SK-N-SH (cell line): Measurements from ENCODE around the gene A2M. TPM values are rescaled to one million over a fixed set of nuclear protein-coding genes. Genes with fewer than 3 reads are reported as not detected.

Experiments
- CTCF ChIA-PET: fragments of 300-600, 350-600 bp; formaldehyde crosslinking; extraction: SDS; loops from one replicate; lab custom pipeline; 2021; lab: Yijun Ruan, JAX
- POLR2A ChIA-PET: fragments of 350-600 bp; sonication (Branson Sonifier 250); formaldehyde crosslinking; extraction: SDS; loops from one replicate; lab custom pipeline; 2020; ENCODE audit warnings: antibody characterized with exemption, inconsistent platforms; lab: Yijun Ruan, JAX
- DNase-seq: peaks from one replicate; pipeline ENCODE4 v3.0.0; 2012
- H2AFZ ChIP-seq: fragments of 200-600 bp; sonication (generic); 2 replicates; pipeline ENCODE4 v1.8.1; 2016; ENCODE audit warnings: antibody characterized with exemption, mild to moderate bottlenecking, low read depth
- H3F3A ChIP-seq: fragments of 200-600 bp; sonication (generic); replicated peaks from 2 replicates; pipeline ENCODE3; 2016; ENCODE audit warnings: antibody characterized with exemption, mild to moderate bottlenecking; ENCODE audit not compliant: insufficient read depth
- H3K27ac ChIP-seq, 2 experiments: fragments of 200-500 bp in 1 of 2; fragments of 200-600 bp in 1 of 2; sonication (Bioruptor generic) in 1 of 2; sonication (generic), shearing (Covaris generic) in 1 of 2; 2 replicates each; pipeline versions ENCODE4 v1.5.1 to v1.6.1; 2014 to 2016; ENCODE audit warnings: low read depth in 2 of 2, inconsistent platforms in 1 of 2, low read length in 1 of 2, mild to moderate bottlenecking in 1 of 2, mixed read lengths in 1 of 2
- H3K27me3 ChIP-seq: fragments of 200-600 bp; sonication (generic), shearing (Covaris generic); 2 replicates; pipeline ENCODE4 v1.6.1; 2016; ENCODE audit warnings: mixed run types; ENCODE audit not compliant: insufficient read depth
- H3K36me3 ChIP-seq, 2 experiments: fragments of 200-500 bp in 1 of 2; fragments of 200-600 bp in 1 of 2; sonication (Bioruptor generic) in 1 of 2; sonication (generic) in 1 of 2; replicated peaks in 1 of 2; 2 replicates each; pipeline versions ENCODE3 to v1.5.1; 2014 to 2016; ENCODE audit warnings: low read length in 1 of 2, mild to moderate bottlenecking in 1 of 2; ENCODE audit not compliant: insufficient read depth in 2 of 2, control insufficient read depth in 1 of 2
- H3K4me1 ChIP-seq, 2 experiments: fragments of 200-500 bp in 1 of 2; fragments of 200-600 bp in 1 of 2; sonication (Bioruptor generic) in 1 of 2; sonication (generic), shearing (Covaris generic) in 1 of 2; 2 replicates each; pipeline versions ENCODE4 v1.5.1 to v1.6.1; 2014 to 2016; ENCODE audit warnings: low read depth in 1 of 2, low read length in 1 of 2, mixed run types in 1 of 2; ENCODE audit not compliant: insufficient read depth in 2 of 2, control insufficient read depth in 1 of 2
- H3K4me2 ChIP-seq: fragments of 200-600 bp; sonication (generic), shearing (Covaris generic); 2 replicates; pipeline ENCODE4 v1.6.1; 2017; ENCODE audit warnings: mixed run types
- H3K4me3 ChIP-seq, 2 experiments: fragments of 200-500 bp in 1 of 2; fragments of 200-600 bp in 1 of 2; sonication (Bioruptor generic) in 1 of 2; sonication (generic), shearing (Covaris generic) in 1 of 2; 2 replicates each; pipeline versions ENCODE4 v1.5.1 to v1.8.1; 2014 to 2016; ENCODE audit warnings: low read depth in 2 of 2, inconsistent platforms in 1 of 2, low read length in 1 of 2, mild to moderate bottlenecking in 1 of 2, mixed read lengths in 1 of 2, moderate library complexity in 1 of 2
- H3K79me2 ChIP-seq: fragments of 200-600 bp; sonication (generic); 2 replicates; pipeline ENCODE4 v1.8.1; 2017; ENCODE audit warnings: mild to moderate bottlenecking; ENCODE audit not compliant: insufficient read depth
- H3K9ac ChIP-seq: fragments of 200-600 bp; sonication (generic); 2 replicates; pipeline ENCODE4 v1.6.1; 2017; ENCODE audit warnings: mixed run types
- H3K9me2 ChIP-seq: fragments of 200-600 bp; sonication (generic); 2 replicates; pipeline ENCODE4 v1.6.1; 2017; ENCODE audit warnings: mixed run types
- H3K9me3 ChIP-seq: fragments of 200-600 bp; sonication (generic); 2 replicates; pipeline ENCODE4 v1.6.1; 2017; ENCODE audit warnings: mixed run types, mild to moderate bottlenecking, moderate library complexity
- H4K20me1 ChIP-seq: fragments of 200-600 bp; sonication (generic); 2 replicates; pipeline ENCODE4 v1.6.1; 2017; ENCODE audit warnings: mild to moderate bottlenecking, mixed run types; ENCODE audit not compliant: insufficient read depth
- ELF1 ChIP-seq: IDR thresholded peaks from 2 replicates; pipeline ENCODE4 v1.4.0; 2012
- EP300 ChIP-seq, 2 experiments: IDR thresholded peaks; 2 replicates each; pipeline versions ENCODE4 v1.4.0 to v1.6.1; 2012; ENCODE audit warnings: borderline replicate concordance in 1 of 2, low read depth in 1 of 2, low read length in 1 of 2
- FOSL2 ChIP-seq: IDR thresholded peaks from 2 replicates; pipeline ENCODE4 v1.4.0; 2012; ENCODE audit warnings: low read depth, mild to moderate bottlenecking, moderate library complexity, borderline replicate concordance
- FOXJ3 ChIP-seq: sonication (generic); formaldehyde crosslinking; IDR thresholded peaks from 2 replicates; pipeline ENCODE4 v1.5.1; 2020; ENCODE audit warnings: mild to moderate bottlenecking, missing genetic modification reagents
- FOXM1 ChIP-seq: IDR thresholded peaks from 2 replicates; pipeline ENCODE4 v1.4.0; 2012; ENCODE audit warnings: low read depth, mild to moderate bottlenecking
- GABPA ChIP-seq: IDR thresholded peaks from 2 replicates; pipeline ENCODE4 v1.4.0; 2012; ENCODE audit warnings: low read depth, mild to moderate bottlenecking
- GATA2 ChIP-seq: sonication (generic); formaldehyde crosslinking; IDR thresholded peaks from 2 replicates; pipeline ENCODE4 v1.5.0; 2020; ENCODE audit warnings: mild to moderate bottlenecking, missing genetic modification reagents
- JUND ChIP-seq: IDR thresholded peaks from 2 replicates; pipeline ENCODE4 v1.4.0; 2012
- MEF2A ChIP-seq: IDR thresholded peaks from 2 replicates; pipeline ENCODE4 v1.4.0; 2012; ENCODE audit warnings: low read depth, borderline replicate concordance
- MXI1 ChIP-seq: IDR thresholded peaks from 2 replicates; pipeline ENCODE4 v1.6.1; 2012; ENCODE audit warnings: mild to moderate bottlenecking, low read depth, low read length, improper control_type of control experiment
- NFIC ChIP-seq: IDR thresholded peaks from 2 replicates; pipeline ENCODE4 v1.4.0; 2012; ENCODE audit warnings: borderline replicate concordance
- NRF1 ChIP-seq: IDR thresholded peaks from 2 replicates; pipeline ENCODE4 v1.6.1; 2012; ENCODE audit warnings: low read depth, mild to moderate bottlenecking, low read length
- RCOR1 ChIP-seq: fragments of 150-350 bp; IDR thresholded peaks from 2 replicates; pipeline ENCODE4 v1.6.1; 2017; ENCODE audit warnings: antibody characterized with exemption, low read length
- RFX5 ChIP-seq: IDR thresholded peaks from 2 replicates; pipeline ENCODE4 v1.6.1; 2012; ENCODE audit warnings: mild to moderate bottlenecking, improper control_type of control experiment, low read length
- SIN3A ChIP-seq: IDR thresholded peaks from 2 replicates; pipeline ENCODE4 v1.6.1; 2012; ENCODE audit warnings: low read depth, mild to moderate bottlenecking, low read length, moderate library complexity, borderline replicate concordance
- TAF1 ChIP-seq: IDR thresholded peaks from 2 replicates; pipeline ENCODE4 v1.6.1; 2012; ENCODE audit warnings: low read depth, mild to moderate bottlenecking, low read length, moderate library complexity, borderline replicate concordance
- TEAD4 ChIP-seq: IDR thresholded peaks from 2 replicates; pipeline ENCODE4 v1.4.0; 2012; ENCODE audit warnings: mild to moderate bottlenecking, borderline replicate concordance; ENCODE audit not compliant: insufficient read depth
- YY1 ChIP-seq: IDR thresholded peaks from 2 replicates; pipeline ENCODE4 v1.4.0; 2012; ENCODE audit warnings: low read depth, mild to moderate bottlenecking
- WGBS: methylation state at CpG from one replicate; pipeline ENCODE4 v1.1.6; 2017; ENCODE audit warnings: low lambda C conversion rate; 5-methylcytosine and 5-hydroxymethylcytosine counted together
- polyA plus RNA-seq, 3 experiments: library from polyadenylated mRNA; depleted of rRNA; stranded (reverse); fragments of >200 nt; gene quantifications; 2 replicates each; pipeline ENCODE4 v1.2.3, GENCODE V29; 2012
- TF ChIP-seq, protein P1 (sequence below): fragments of 150-350 bp; IDR thresholded peaks from 2 replicates; pipeline ENCODE4 v1.6.1; 2016; ENCODE audit warnings: mild to moderate bottlenecking, low read depth, low read length
- TF ChIP-seq, protein P2 (sequence below): fragments of 150-350 bp; IDR thresholded peaks from 2 replicates; pipeline ENCODE4 v1.6.1; 2017; ENCODE audit warnings: antibody characterized with exemption, low read length, low read depth, borderline replicate concordance
- TF ChIP-seq, protein P3 (sequence below): IDR thresholded peaks from 2 replicates; pipeline ENCODE4; 2012
- TF ChIP-seq, protein P4 (sequence below): fragments of 200-600 bp; sonication (generic); IDR thresholded peaks from 2 replicates; pipeline ENCODE4 v1.6.1; 2017; ENCODE audit warnings: antibody characterized with exemption, mild to moderate bottlenecking, moderate library complexity

Gene A2M
- polyA plus RNA-seq, 1 of the 3 experiments (the other 2 are of a cell fraction): not detected

DNA sequence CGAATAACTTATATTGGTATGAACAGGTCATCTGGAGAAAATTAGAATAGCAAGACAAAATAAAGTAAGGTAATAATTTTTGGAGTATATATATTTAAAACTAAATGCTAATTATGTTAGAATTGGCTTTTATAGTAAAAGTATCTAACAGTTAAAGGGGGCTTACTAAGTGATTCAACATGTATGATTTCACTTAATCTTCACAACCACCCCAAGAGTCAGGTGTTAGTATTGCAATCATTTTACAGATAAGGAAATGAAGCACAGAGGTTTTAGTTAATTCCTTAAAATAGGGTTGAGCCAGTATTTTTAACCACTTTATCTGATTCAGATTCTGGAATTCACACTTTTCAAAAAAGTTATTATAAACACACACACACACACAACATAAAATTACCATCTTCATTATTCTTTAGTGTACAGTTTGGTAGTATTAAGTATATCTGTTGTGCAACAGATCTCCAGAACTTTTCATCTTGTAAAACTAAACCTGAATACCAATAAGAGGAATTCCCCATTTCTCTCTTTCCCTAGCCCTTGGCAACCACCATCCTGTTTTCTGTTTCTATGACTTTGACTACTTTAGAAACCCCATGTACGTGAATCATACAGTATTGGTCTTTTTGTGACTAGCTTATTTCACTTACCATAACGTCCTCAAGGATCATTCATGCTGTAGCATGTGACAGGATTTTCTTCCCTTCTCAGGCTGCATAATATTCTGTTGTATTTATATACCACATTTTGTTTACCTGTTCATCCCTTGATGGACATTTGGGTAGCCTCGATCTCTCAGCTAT, 12.5 kb downstream of the A2M start (continued):
- no peak for TF ChIP-seq SIN3A
- TF ChIP-seq FOXM1: no peak
- no peak for TF ChIP-seq EP300 (IDR thresholded peaks at IDR 0.05; ENCODE audit: borderline replicate concordance in 1 of 2, low read depth in 1 of 2, low read length in 1 of 2)

DNA sequence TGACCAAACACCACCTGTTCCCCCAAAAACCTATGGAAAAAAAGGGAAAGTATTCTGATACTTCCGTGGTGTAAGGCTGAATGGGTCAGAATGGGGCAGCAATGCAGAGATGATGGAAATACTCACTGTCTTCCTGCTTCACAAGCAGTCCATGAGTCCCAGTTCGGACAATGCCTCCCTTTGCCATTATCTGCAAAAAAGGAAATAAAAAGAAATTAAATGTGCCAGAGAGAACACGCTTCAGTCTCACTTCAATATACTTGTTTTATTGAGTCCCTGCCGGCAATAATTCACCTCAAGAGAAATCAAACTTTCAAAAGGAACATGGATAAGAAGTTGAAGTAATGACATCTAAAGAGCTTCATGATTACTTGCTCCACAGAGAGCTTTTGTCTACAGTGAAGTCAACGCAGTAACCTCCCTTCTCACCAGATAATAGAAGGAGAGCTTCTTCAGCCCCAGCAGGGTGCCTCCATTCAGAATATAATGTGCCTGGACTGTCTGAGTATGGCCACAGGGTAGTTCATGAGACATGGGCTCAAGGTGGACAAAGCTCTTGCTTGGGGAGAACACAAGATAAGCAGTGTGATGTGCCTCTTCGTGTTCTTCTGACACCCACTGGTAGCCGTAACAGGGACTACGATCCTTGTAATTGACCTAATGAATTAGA, 14.6 kb downstream of the A2M start:
- Histone ChIP-seq H4K20me1 (no peaks in the 10 kb centered on the region), H2AFZ (no peak overlapping the region), H3K9ac (no peak overlapping the region), H3K27ac (no peak overlapping the region), H3K79me2 (no peaks in the 10 kb centered on the region), H3K4me2 (no peak overlapping the region), H3K9me3 (no peaks in the 10 kb centered on the region), H3F3A (no peaks in the 10 kb centered on the region), H3K9me2 (no peaks in the 10 kb centered on the region), H3K27me3 (no peaks in the 10 kb centered on the region), H3K4me1 (no peaks in the 10 kb centered on the region), H3K36me3 (no peaks in the 10 kb centered on the region), H3K4me3 (no peak overlapping the region)
- TF ChIP-seq FOXM1: no peak
- TF ChIP-seq, protein P1, sequence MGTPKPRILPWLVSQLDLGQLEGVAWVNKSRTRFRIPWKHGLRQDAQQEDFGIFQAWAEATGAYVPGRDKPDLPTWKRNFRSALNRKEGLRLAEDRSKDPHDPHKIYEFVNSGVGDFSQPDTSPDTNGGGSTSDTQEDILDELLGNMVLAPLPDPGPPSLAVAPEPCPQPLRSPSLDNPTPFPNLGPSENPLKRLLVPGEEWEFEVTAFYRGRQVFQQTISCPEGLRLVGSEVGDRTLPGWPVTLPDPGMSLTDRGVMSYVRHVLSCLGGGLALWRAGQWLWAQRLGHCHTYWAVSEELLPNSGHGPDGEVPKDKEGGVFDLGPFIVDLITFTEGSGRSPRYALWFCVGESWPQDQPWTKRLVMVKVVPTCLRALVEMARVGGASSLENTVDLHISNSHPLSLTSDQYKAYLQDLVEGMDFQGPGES: no peak
- no peak for TF ChIP-seq NFIC
- no peak for TF ChIP-seq YY1
- no peak for TF ChIP-seq MEF2A
- TF ChIP-seq FOSL2: no peak
- TF ChIP-seq MXI1: no peak
- no peak for TF ChIP-seq TAF1
- TF ChIP-seq RCOR1: no peak
- TF ChIP-seq GATA2 (CRISPR knock-in tag): no peak
- TF ChIP-seq, protein P2, sequence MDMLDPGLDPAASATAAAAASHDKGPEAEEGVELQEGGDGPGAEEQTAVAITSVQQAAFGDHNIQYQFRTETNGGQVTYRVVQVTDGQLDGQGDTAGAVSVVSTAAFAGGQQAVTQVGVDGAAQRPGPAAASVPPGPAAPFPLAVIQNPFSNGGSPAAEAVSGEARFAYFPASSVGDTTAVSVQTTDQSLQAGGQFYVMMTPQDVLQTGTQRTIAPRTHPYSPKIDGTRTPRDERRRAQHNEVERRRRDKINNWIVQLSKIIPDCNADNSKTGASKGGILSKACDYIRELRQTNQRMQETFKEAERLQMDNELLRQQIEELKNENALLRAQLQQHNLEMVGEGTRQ: no peak
- TF ChIP-seq FOXJ3 (CRISPR knock-in tag): no peak
- TF ChIP-seq, protein P3, sequence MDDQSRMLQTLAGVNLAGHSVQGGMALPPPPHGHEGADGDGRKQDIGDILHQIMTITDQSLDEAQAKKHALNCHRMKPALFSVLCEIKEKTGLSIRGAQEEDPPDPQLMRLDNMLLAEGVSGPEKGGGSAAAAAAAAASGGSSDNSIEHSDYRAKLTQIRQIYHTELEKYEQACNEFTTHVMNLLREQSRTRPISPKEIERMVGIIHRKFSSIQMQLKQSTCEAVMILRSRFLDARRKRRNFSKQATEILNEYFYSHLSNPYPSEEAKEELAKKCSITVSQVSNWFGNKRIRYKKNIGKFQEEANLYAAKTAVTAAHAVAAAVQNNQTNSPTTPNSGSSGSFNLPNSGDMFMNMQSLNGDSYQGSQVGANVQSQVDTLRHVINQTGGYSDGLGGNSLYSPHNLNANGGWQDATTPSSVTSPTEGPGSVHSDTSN: no peak
- TF ChIP-seq, protein P4, sequence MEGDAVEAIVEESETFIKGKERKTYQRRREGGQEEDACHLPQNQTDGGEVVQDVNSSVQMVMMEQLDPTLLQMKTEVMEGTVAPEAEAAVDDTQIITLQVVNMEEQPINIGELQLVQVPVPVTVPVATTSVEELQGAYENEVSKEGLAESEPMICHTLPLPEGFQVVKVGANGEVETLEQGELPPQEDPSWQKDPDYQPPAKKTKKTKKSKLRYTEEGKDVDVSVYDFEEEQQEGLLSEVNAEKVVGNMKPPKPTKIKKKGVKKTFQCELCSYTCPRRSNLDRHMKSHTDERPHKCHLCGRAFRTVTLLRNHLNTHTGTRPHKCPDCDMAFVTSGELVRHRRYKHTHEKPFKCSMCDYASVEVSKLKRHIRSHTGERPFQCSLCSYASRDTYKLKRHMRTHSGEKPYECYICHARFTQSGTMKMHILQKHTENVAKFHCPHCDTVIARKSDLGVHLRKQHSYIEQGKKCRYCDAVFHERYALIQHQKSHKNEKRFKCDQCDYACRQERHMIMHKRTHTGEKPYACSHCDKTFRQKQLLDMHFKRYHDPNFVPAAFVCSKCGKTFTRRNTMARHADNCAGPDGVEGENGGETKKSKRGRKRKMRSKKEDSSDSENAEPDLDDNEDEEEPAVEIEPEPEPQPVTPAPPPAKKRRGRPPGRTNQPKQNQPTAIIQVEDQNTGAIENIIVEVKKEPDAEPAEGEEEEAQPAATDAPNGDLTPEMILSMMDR: no peak
- TF ChIP-seq TEAD4: no peak
- no peak for TF ChIP-seq JUND
- no peak for TF ChIP-seq NRF1
- no peak for TF ChIP-seq GABPA
- TF ChIP-seq RFX5: no peak
- no peak for TF ChIP-seq ELF1
- CTCF ChIA-PET: interaction anchor here (1.2 to 1.3 kb wide), 2 partner anchors 10 to 37 kb away, joined by 3 read pairs; no protein-coding TSS in a partner anchor
- POLR2A ChIA-PET: no interaction called here
- no peak for DNase-seq
- 26% methylated on average over 8 of the region's 8 CpGs for WGBS
